AG09309 (cell line): ENCODE results near the gene KDM7A.
A peak's percentile ranks its signal among the peaks of the same experiment; 100 is the strongest.

Experiments used
- DNase-seq: peaks from one replicate; pipeline ENCODE4 v3.0.0-alpha.2; 2010; ENCODE audit warnings: low read depth
- H3K4me3 ChIP-seq: 2 replicates; pipeline ENCODE4 v1.5.1; 2011; ENCODE audit warnings: mild to moderate bottlenecking, low read depth, low read length, moderate library complexity; ENCODE audit not compliant: control insufficient read depth
- CTCF ChIP-seq: IDR thresholded peaks from 2 replicates; pipeline ENCODE4 v1.5.1; 2011; ENCODE audit warnings: mild to moderate bottlenecking, low read depth, low read length, inconsistent platforms; ENCODE audit not compliant: insufficient read depth, control insufficient read depth; ENCODE audit errors: missing control alignments

Gene KDM7A

GRCh38 chr7:140039066-140039465 is 137.7 kb downstream of the KDM7A start:
- H3K4me3 ChIP-seq: no peak overlapping the region
- TF ChIP-seq CTCF: no peak
- no peak for DNase-seq

- DNase-seq: no peak
- TF ChIP-seq CTCF: no peak
- no peak overlapping the region for H3K4me3 ChIP-seq
Observed at GRCh38 chr7:140036224-140036962, 140.4 kb downstream of the KDM7A start.

GRCh38 chr7:140035400-140036223 is 141.2 kb downstream of the KDM7A start:
- H3K4me3 ChIP-seq: no peak overlapping the region
- DNase-seq: peak; percentile 24
- no peak for TF ChIP-seq CTCF
